GM12873 (cell line): Measurements from ENCODE around the gene ADM.

Experiments used
- TF ChIP-seq, protein P1 (sequence below): IDR thresholded peaks from 2 replicates; pipeline ENCODE4 v1.5.1; 2012; ENCODE audit warnings: low read depth, mild to moderate bottlenecking, moderate library complexity, low read length, control low read depth; ENCODE audit not compliant: insufficient read depth; ENCODE audit errors: missing control alignments

ADM gene

DNA sequence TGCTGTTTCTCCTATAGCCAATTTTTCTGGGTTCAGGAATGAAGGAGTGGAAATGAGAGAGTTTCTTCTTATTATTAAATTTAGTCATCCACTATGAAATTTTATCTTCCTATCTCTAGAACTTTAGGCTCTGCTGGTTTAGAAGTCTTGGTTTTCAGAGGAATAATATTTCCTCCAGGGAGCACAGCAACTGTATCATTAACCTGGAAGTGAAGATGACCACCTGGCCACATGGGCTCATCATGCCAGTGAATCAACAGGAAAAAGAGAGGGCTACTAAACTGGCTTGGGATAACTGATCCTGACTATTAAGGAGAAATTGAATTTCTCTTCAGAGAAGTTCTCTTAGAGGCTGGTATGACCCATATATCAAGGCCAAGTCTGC is 44.4 kb downstream of the ADM start:
- TF ChIP-seq, protein P1, sequence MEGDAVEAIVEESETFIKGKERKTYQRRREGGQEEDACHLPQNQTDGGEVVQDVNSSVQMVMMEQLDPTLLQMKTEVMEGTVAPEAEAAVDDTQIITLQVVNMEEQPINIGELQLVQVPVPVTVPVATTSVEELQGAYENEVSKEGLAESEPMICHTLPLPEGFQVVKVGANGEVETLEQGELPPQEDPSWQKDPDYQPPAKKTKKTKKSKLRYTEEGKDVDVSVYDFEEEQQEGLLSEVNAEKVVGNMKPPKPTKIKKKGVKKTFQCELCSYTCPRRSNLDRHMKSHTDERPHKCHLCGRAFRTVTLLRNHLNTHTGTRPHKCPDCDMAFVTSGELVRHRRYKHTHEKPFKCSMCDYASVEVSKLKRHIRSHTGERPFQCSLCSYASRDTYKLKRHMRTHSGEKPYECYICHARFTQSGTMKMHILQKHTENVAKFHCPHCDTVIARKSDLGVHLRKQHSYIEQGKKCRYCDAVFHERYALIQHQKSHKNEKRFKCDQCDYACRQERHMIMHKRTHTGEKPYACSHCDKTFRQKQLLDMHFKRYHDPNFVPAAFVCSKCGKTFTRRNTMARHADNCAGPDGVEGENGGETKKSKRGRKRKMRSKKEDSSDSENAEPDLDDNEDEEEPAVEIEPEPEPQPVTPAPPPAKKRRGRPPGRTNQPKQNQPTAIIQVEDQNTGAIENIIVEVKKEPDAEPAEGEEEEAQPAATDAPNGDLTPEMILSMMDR = no peak

DNA sequence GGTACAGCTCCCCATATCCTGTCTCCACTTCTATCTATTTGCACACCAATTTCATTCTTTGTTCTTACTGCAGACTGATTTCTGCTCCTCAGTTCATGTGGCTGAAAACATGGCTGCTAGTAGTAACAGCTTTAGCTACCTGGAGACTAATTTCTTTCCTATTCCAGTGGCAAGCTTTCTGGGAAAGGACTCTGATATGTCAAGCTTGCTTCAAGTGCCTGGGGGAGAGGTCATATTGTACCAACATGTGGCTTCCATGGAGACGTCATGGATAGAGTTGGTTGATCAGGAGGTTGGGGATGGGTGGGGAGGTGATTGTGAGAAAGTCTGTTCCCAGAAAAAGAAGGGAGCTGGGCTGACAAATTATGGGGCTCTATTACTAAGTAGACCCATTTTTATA is 44.9 kb downstream of the ADM start:
- TF ChIP-seq, protein P1 = no peak

DNA sequence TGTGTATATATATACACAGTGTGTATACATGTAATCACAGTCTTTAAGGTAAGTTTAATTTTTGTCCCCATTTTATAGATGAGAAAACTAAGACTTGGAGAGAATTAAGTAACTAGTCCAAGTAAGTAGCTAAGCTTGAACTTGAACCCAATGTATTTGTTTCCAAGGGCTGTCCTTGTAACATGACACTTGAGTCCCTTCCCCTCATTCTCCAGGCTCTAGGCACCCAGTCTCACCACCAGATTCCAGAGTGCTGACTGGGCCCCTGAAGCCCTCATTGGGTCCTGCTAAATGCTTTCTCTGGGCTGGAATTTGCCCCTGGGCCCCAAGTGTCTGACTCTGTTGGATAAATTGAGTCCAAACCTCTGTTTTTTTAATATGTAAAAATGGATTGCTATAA is 45.5 kb downstream of the ADM start:
- TF ChIP-seq, protein P1 = no peak

DNA sequence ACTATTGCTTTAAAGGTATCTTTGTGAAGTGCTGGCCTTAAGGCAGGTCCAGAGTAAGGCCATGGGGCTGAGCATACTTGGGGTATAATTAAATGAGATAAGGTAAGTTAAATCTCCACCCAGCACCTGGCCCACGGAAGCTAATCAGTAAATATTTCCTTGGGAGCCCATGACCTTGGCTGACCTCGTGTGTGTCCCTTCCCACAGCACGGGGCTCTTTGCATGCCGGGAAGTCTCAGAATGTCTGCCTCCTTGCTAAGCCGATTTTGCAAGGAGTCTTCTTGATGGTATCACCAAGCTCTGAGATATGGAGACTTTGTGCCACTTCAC is 46.5 kb downstream of the ADM start:
- TF ChIP-seq, protein P1 = no peak

DNA sequence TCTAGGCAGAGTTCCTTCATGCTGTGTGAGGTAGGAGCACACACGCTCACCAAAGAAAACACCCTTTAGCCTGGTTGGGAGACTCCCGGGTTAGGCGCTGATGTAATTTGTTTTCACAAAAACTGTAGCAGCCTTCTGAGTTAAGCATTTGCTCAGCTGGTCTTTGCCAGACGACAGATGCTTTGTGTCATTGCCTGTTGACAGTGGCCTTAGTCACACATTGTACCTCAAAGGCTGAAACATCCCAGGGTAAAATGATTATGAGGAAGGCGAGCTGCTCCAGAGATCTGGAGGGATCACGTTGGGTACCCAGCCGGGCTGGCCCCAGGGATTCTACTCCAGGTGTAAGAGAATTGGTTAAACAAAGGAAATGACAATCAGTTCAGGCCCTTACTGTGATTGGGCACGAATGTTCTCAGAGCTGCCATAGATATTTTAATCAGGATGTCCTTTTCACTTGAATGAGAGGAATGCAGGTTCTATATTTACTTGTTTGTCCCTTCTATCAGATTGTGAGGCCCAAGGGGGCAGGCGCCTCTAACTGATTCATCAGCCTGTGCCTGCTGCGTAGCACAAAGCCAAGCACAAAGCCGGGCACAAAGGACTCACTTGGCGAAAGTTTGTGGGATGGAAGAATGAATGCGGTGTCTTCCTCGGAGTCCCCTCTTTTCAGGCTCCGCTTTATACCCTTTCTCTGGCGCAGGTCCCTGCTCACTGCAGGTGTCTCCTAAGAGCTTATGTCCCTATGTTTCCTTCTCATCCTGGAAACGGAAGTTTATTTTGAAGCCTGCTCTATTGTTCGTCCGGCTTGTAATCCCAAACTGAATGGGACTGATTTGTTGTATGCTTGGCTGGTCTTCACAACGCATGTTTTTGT is 47.1 kb downstream of the ADM start:
- TF ChIP-seq, protein P1 = no peak

DNA sequence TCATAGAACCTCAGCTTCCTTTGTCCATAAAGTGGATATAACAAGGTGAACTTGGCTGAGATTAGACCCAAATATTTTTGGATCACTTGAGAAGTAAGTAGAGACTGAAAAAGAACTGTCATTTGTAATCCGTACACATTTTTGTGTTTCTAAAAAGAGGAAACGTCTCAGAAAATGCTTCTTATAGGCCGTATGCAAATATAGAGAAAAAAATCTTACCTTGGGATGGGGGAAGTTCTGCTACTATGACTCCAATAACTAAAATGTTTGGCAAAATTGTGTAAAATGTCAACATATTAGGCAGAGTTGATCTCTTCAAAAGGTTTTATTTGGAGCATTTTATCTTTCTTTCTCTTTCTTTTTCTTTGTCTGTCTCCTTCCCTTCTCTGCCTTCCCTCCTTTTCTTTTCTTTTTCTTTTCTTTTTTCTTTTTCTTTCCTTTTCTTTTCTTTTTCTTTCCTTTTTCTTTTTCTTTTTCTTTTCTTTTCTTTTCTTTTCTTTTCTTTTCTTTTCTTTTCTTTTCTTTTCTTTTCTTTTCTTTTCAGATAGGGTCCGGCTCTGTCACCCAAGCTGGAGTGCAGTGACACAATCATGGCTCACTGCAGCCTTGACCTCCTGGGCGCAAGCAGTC is 48.2 kb downstream of the ADM start:
- TF ChIP-seq, protein P1 = no peak

DNA sequence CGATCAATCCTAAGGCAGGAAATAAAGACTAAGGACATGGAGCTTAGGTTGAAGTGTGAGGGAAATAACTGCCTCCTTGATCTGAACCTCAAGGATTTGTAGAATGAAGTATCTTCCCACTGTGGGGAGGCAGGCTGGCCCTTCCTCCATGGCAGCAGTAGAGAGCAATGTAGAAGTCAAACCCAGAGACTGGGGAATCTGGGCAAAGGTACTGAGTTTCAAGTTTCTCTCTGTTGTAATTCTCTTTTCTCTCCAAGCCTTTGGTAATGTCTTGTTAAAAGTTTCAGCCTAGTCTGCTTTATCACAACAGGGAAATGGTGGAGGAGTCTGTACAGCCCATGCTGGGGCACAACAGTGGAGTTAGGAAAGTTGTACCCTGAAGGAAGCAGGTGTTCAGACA is 49.5 kb downstream of the ADM start:
- TF ChIP-seq, protein P1 = no peak
